GM12878 (cell line): ENCODE results near the gene SLCO2B1. TPM values are rescaled to one million over a fixed set of nuclear protein-coding genes. Genes with fewer than 3 reads are reported as not detected.

Source experiments
- ATAC-seq: fragments of 200-7000 bp; cut with Tn5 transposase; 3 replicates; pipeline ENCODE4 v1.9.1; 2020; ENCODE audit warnings: mild to moderate bottlenecking, moderate library complexity
- BruUV-seq: library from RNA; stranded (reverse); fragments of 400-500 nt; replicated peaks from 2 replicates; lab custom pipeline; 2021; lab: Mats Ljungman, UMichigan
- CTCF ChIA-PET: fragments of 300-600 bp; sonication (Branson Sonifier 250); formaldehyde crosslinking; extraction: SDS; loops from one replicate; lab custom pipeline; 2021; ENCODE audit warnings: inconsistent platforms; lab: Yijun Ruan, JAX
- POLR2A ChIA-PET: fragments of 350-600 bp; formaldehyde crosslinking; extraction: SDS; loops from one replicate; lab custom pipeline; 2021; ENCODE audit warnings: inconsistent platforms; lab: Charles Lee
- RAD21 ChIA-PET: fragments of 300-600 bp; sonication (Branson Sonifier 250); formaldehyde crosslinking; loops from one replicate; lab custom pipeline; 2023; ENCODE audit warnings: antibody characterized with exemption; ENCODE audit not compliant: unreplicated experiment; lab: Charles Lee
- SMC1A ChIA-PET: fragments of 300-600 bp; sonication (Branson Sonifier 250); formaldehyde crosslinking; loops from one replicate; lab custom pipeline; 2023; ENCODE audit not compliant: unreplicated experiment, uncharacterized antibody; lab: Charles Lee
- DNase-seq: peaks from one replicate; pipeline ENCODE4 v3.0.0-alpha.2; 2011; ENCODE audit warnings: low read depth, low spot score
- FAIRE-seq: peaks from 3 replicates; lab custom pipeline; 2011; peaks lifted over from hg19 to GRCh38; lab: Jason Lieb, UNC
- H2AFZ ChIP-seq: 2 replicates; pipeline ENCODE4 v1.6.0; 2011; ENCODE audit warnings: low read depth, low read length, control low read depth; ENCODE audit not compliant: control insufficient read depth
- H3K27ac ChIP-seq: 2 replicates; pipeline ENCODE4 v1.5.1; 2011; ENCODE audit warnings: control low read depth; ENCODE audit not compliant: control insufficient read depth, insufficient read depth
- H3K27me3 ChIP-seq, 2 experiments: replicated peaks in 1 of 2; 2 replicates each; pipeline versions ENCODE4 v1.6.0 to v1.6.1; 2011; ENCODE audit warnings: low read length in 1 of 2; ENCODE audit not compliant: control insufficient read depth in 2 of 2, insufficient read depth in 2 of 2
- H3K36me3 ChIP-seq, 2 experiments: 2 replicates each; pipeline ENCODE4 v1.5.1; 2011; ENCODE audit warnings: low read length in 1 of 2; ENCODE audit not compliant: control insufficient read depth in 2 of 2, insufficient read depth in 2 of 2
- H3K4me1 ChIP-seq: 2 replicates; pipeline ENCODE4 v1.6.1; 2011; ENCODE audit warnings: mild to moderate bottlenecking, low read length, moderate library complexity, mixed read lengths; ENCODE audit not compliant: control insufficient read depth, insufficient read depth
- H3K4me2 ChIP-seq: 2 replicates; pipeline ENCODE4 v1.6.0; 2011; ENCODE audit warnings: control low read depth; ENCODE audit not compliant: control insufficient read depth, insufficient read depth
- H3K4me3 ChIP-seq: fragments of 200-600 bp; sonication (generic); 2 replicates; pipeline ENCODE4 v1.5.1; 2016
- H3K79me2 ChIP-seq: 2 replicates; pipeline ENCODE4 v1.6.0; 2011; ENCODE audit warnings: low read length; ENCODE audit not compliant: control insufficient read depth, insufficient read depth
- H3K9ac ChIP-seq: 2 replicates; pipeline ENCODE4 v1.8.0; 2011; ENCODE audit warnings: low read length, control low read depth, mixed read lengths; ENCODE audit not compliant: control insufficient read depth, insufficient read depth
- H3K9me3 ChIP-seq: replicated peaks from 3 replicates; pipeline ENCODE4 v1.5.1; 2011; ENCODE audit warnings: mild to moderate bottlenecking, low read length; ENCODE audit not compliant: control insufficient read depth, insufficient read depth
- H4K20me1 ChIP-seq: 2 replicates; pipeline ENCODE4 v1.6.0; 2011; ENCODE audit not compliant: control insufficient read depth, insufficient read depth
- CHD1 ChIP-seq: IDR thresholded peaks from 2 replicates; pipeline ENCODE4 v1.6.1; 2012; ENCODE audit warnings: low read depth, low read length, improper control_type of control experiment
- KAT2A ChIP-seq: conservative IDR thresholded peaks from 2 replicates; pipeline ENCODE4 v1.6.1; 2011; ENCODE audit warnings: low read depth, low read length; ENCODE audit not compliant: control insufficient read depth
- LARP7 ChIP-seq: fragments of 450-650 bp; IDR thresholded peaks from 2 replicates; pipeline ENCODE4 v1.6.1; 2017; ENCODE audit warnings: mild to moderate bottlenecking
- PRDM15 ChIP-seq: fragments of 450-650 bp; formaldehyde crosslinking; IDR thresholded peaks from 2 replicates; pipeline ENCODE4 v1.4.0; 2020; ENCODE audit warnings: mild to moderate bottlenecking, moderate library complexity
- RBBP5 ChIP-seq: fragments of 200-600 bp; sonication (generic); conservative IDR thresholded peaks from 2 replicates; pipeline ENCODE4 v1.6.1; 2016
- RELA ChIP-seq: fragments of 450-650 bp; IDR thresholded peaks from 2 replicates; pipeline ENCODE4 v1.8.0; 2014; ENCODE audit warnings: borderline replicate concordance; ENCODE audit not compliant: partially characterized antibody
- SMC3 ChIP-seq: IDR thresholded peaks from 2 replicates; pipeline ENCODE4 v1.6.1; 2011; ENCODE audit warnings: low read length, improper control_type of control experiment, borderline replicate concordance
- USF1 ChIP-seq: IDR thresholded peaks from 2 replicates; pipeline ENCODE4 v1.6.1; 2011; ENCODE audit warnings: borderline replicate concordance, low read depth, mild to moderate bottlenecking, moderate library complexity, mixed read lengths, low read length; ENCODE audit not compliant: insufficient read depth; ENCODE audit errors: extremely low read length
- YY1 ChIP-seq: IDR thresholded peaks from 2 replicates; pipeline ENCODE4 v1.6.1; 2011; ENCODE audit warnings: low read depth, mild to moderate bottlenecking, low read length
- WGBS: methylation state at CpG from one replicate; pipeline ENCODE4 v1.1.6; 2016; ENCODE audit warnings: low lambda C conversion rate; ENCODE audit not compliant: insufficient replicate concordance, insufficient coverage; ENCODE audit errors: missing lambda C conversion rate; 5-methylcytosine and 5-hydroxymethylcytosine counted together
- in situ Hi-C: fragments of 300-500 bp; cut with MboI; formaldehyde crosslinking; loops from 9 replicates; pipeline ENCODE4 v1.14.3; 2018; ENCODE audit warnings: mixed read lengths
- intact Hi-C: fragments of 100-400 bp; cut with micrococcal nuclease; formaldehyde crosslinking; loops from one replicate; pipeline ENCODE4 v1.14.2; 2022; ENCODE audit not compliant: unreplicated experiment
- polyA plus RNA-seq, 11 experiments: library from polyadenylated mRNA; depleted of rRNA in 4 of 11; unstranded in 6 of 11; stranded (reverse) in 5 of 11; fragments of >200 nt; fragmentation: Nextera tagmentation in 4 of 11; fragmentation: Illumina TruSeq in 1 of 11; extraction: Ambion mirVana in 4 of 11; extraction: Trizol in 1 of 11; gene quantifications; 1 replicate in 1 of 11; 2 replicates in 10 of 11; pipeline versions ENCODE4 v1.2.1 to v1.2.3, GENCODE V29; 2011 to 2016; ENCODE audit warnings: inconsistent platforms in 2 of 11, missing spikeins in 2 of 11, low read depth in 1 of 11
- total RNA-seq, 4 experiments: library from RNA; depleted of rRNA in 3 of 4; stranded (reverse); fragments of >200 nt in 3 of 4; fragmentation: Illumina TruSeq in 1 of 4; extraction: Trizol in 1 of 4; gene quantifications; 2 replicates each; pipeline versions ENCODE4 v1.2.1 to v1.2.3, GENCODE V29; 2013 to 2021
- TF ChIP-seq, protein P1 (sequence below): IDR thresholded peaks from 2 replicates; pipeline ENCODE4 v1.6.1; 2011; ENCODE audit warnings: mild to moderate bottlenecking, low read depth, low read length, moderate library complexity; ENCODE audit not compliant: insufficient replicate concordance
- TF ChIP-seq, protein P2 (sequence below): IDR thresholded peaks from 2 replicates; pipeline ENCODE4 v1.6.1; 2012; ENCODE audit warnings: low read depth, low read length, improper control_type of control experiment

The SLCO2B1 gene
- total and polyA plus RNA-seq, 10 of the 15 experiments (the other 5 are each of a cell fraction or from before 2014, with no cell fraction given), result 0.05 to 3.5 (median 0.93) TPM; not detected in 2

DNA sequence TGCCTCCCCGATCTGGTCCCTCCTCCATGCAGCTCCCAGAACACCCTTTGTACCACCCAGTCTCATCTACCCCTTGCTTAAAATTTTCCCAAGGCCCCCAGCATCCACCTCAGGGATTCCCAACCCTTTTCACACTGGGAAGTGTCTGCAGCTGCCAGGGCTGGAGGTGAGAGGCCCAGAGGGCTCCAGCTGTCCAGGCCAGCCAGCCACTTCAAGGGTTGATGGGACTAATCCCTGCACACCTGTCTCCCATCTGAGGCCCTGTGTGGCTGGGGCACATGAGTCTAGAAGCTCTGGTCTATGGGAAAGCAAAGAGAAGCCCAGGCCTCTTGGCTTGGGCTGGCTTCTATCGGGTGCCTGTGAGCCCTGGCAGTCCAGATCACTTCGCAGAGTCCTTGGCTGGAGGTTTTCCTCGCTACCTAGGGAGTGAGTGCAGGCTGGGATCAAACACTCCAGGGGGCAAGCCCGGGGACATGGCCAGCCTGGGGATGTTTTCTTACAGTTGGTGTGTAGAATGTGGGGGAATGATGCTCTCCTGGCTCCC is 48.6 kb downstream of the SLCO2B1 start:
- Histone ChIP-seq H3K4me3 (no peak overlapping the region), H3K4me1 (no peaks in the 10 kb centered on the region), H3K79me2 (no peaks in the 10 kb centered on the region)
- SMC1A ChIA-PET, result no interaction called here
- TF ChIP-seq RELA, result no peak
- TF ChIP-seq PRDM15 (CRISPR knock-in tag), result no peak
- TF ChIP-seq LARP7, result no peak
- TF ChIP-seq YY1, result no peak
- no peak for TF ChIP-seq USF1
- TF ChIP-seq CHD1, result no peak
- TF ChIP-seq KAT2A, result no peak
- no peak for TF ChIP-seq RBBP5
- TF ChIP-seq SMC3, result no peak
- TF ChIP-seq, protein P1, sequence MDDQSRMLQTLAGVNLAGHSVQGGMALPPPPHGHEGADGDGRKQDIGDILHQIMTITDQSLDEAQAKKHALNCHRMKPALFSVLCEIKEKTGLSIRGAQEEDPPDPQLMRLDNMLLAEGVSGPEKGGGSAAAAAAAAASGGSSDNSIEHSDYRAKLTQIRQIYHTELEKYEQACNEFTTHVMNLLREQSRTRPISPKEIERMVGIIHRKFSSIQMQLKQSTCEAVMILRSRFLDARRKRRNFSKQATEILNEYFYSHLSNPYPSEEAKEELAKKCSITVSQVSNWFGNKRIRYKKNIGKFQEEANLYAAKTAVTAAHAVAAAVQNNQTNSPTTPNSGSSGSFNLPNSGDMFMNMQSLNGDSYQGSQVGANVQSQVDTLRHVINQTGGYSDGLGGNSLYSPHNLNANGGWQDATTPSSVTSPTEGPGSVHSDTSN, result no peak
- TF ChIP-seq, protein P2, sequence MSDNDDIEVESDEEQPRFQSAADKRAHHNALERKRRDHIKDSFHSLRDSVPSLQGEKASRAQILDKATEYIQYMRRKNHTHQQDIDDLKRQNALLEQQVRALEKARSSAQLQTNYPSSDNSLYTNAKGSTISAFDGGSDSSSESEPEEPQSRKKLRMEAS, result no peak
- TF ChIP-seq, all 136 proteins: peak for 0
- BruUV-seq, result no TSS peak
- Histone ChIP-seq H3K9me3 (no peaks in the 10 kb centered on the region), H3K4me2 (no peak overlapping the region), H4K20me1 (no peaks in the 10 kb centered on the region), H3K36me3 (no peaks in the 10 kb centered on the region), H2AFZ (no peak overlapping the region), H3K27ac (no peak overlapping the region), H3K9ac (no peak overlapping the region), H3K27me3 (peaks cover 1 to 4% of the 10 kb centered on the region in 2 experiments; a peak in 3 of 4 replicates)
- POLR2A ChIA-PET, result no interaction called here
- CTCF ChIA-PET, result interaction anchor here (1.3 to 1.5 kb wide), 2 partner anchors 49 to 59 kb away, joined by 3 to 4 read pairs; no protein-coding TSS in a partner anchor
- ATAC-seq (no peak), DNase-seq (no peak), FAIRE-seq (no peak)
- in situ Hi-C loops (no loop called here), intact Hi-C loops (no loop called here)
- RAD21 ChIA-PET, result no interaction called here
- 7% methylated on average over 5 of the region's 5 CpGs for WGBS
